Measurements from ENCODE around the gene PAMR1. TPM values are rescaled to one million over a fixed set of nuclear protein-coding genes. Genes with fewer than 3 reads are reported as not detected.

PAMR1 gene
- total RNA-seq, 1 experiment from 2014 or later: 0.62 TPM

- H3K36me3 ChIP-seq (ENCODE audit: insufficient read depth, low read length, poor library complexity, severe bottlenecking): no peaks in the 10 kb centered on the region
- no peak for DNase-seq (ENCODE audit: low spot score)
- BruUV-seq (replicated peaks): no TSS peak
- intact Hi-C loops (cut with micrococcal nuclease; ENCODE audit: unreplicated experiment): no loop called here
- ChIA-PET POLR2A (ENCODE audit: low non-redundant PET) (no interaction called here), CTCF (no interaction called here)
- H3K9me3 ChIP-seq (ENCODE audit: low read depth, low read length, poor library complexity, severe bottlenecking): no peaks in the 10 kb centered on the region
- H3K4me1 ChIP-seq (ENCODE audit: insufficient read depth, low read length, poor library complexity, severe bottlenecking): peaks cover 3% of the 10 kb centered on the region
- H3K4me3 ChIP-seq (ENCODE audit: low read depth, low read length, poor library complexity, severe bottlenecking): no peak overlapping the region
- H3K27me3 ChIP-seq (replicated peaks; ENCODE audit: insufficient read depth, low read depth, low read length, poor library complexity): peaks cover 95% of the 10 kb centered on the region
- H3K27ac ChIP-seq (ENCODE audit: low read depth, low read length, poor library complexity, severe bottlenecking): no peak overlapping the region
- no peak for TF ChIP-seq CTCF (conservative IDR thresholded peaks at IDR 0.05; ENCODE audit: low read depth, low read length)
- no peak for TF ChIP-seq EZH2 (IDR thresholded peaks at IDR 0.05; ENCODE audit: borderline replicate concordance, low read depth, low read length, poor library complexity, severe bottlenecking)
Measured at GRCh38 chr11:35427071-35427470, 98.3 kb downstream of the PAMR1 start.

GRCh38 chr11:35426351-35426750 is 99.1 kb downstream of the PAMR1 start:
- intact Hi-C loops (cut with micrococcal nuclease; ENCODE audit: unreplicated experiment): no loop called here
- H3K4me3 ChIP-seq (ENCODE audit: low read depth, low read length, poor library complexity, severe bottlenecking): no peak overlapping the region
- TF ChIP-seq CTCF (conservative IDR thresholded peaks at IDR 0.05; ENCODE audit: low read depth, low read length) (no peak), EZH2 (IDR thresholded peaks at IDR 0.05; ENCODE audit: borderline replicate concordance, low read depth, low read length, poor library complexity, severe bottlenecking) (no peak)
- no TSS peak for BruUV-seq (replicated peaks)
- H3K9me3 ChIP-seq (ENCODE audit: low read depth, low read length, poor library complexity, severe bottlenecking): no peaks in the 10 kb centered on the region
- H3K36me3 ChIP-seq (ENCODE audit: insufficient read depth, low read length, poor library complexity, severe bottlenecking): no peaks in the 10 kb centered on the region
- POLR2A ChIA-PET (ENCODE audit: low non-redundant PET): no interaction called here
- H3K27ac ChIP-seq (ENCODE audit: low read depth, low read length, poor library complexity, severe bottlenecking): no peak overlapping the region
- no peak for DNase-seq (ENCODE audit: low spot score)
- H3K4me1 ChIP-seq (ENCODE audit: insufficient read depth, low read length, poor library complexity, severe bottlenecking): peaks cover 3% of the 10 kb centered on the region
- peaks cover 95% of the 10 kb centered on the region for H3K27me3 ChIP-seq (replicated peaks; ENCODE audit: insufficient read depth, low read depth, low read length, poor library complexity)
- CTCF ChIA-PET: no interaction called here

- no TSS peak for BruUV-seq (replicated peaks)
- no peak for TF ChIP-seq EZH2 (IDR thresholded peaks at IDR 0.05; ENCODE audit: borderline replicate concordance, low read depth, low read length, poor library complexity, severe bottlenecking)
- no peak for TF ChIP-seq CTCF (conservative IDR thresholded peaks at IDR 0.05; ENCODE audit: low read depth, low read length)
- intact Hi-C loops (cut with micrococcal nuclease; ENCODE audit: unreplicated experiment): no loop called here
- no peak for DNase-seq (ENCODE audit: low spot score)
- H3K4me1 ChIP-seq (ENCODE audit: insufficient read depth, low read length, poor library complexity, severe bottlenecking): peaks cover 3% of the 10 kb centered on the region
- H3K36me3 ChIP-seq (ENCODE audit: insufficient read depth, low read length, poor library complexity, severe bottlenecking): no peaks in the 10 kb centered on the region
- peaks cover 95% of the 10 kb centered on the region for H3K27me3 ChIP-seq (replicated peaks; ENCODE audit: insufficient read depth, low read depth, low read length, poor library complexity)
- no peaks in the 10 kb centered on the region for H3K9me3 ChIP-seq (ENCODE audit: low read depth, low read length, poor library complexity, severe bottlenecking)
- H3K4me3 ChIP-seq (ENCODE audit: low read depth, low read length, poor library complexity, severe bottlenecking): no peak overlapping the region
- H3K27ac ChIP-seq (ENCODE audit: low read depth, low read length, poor library complexity, severe bottlenecking): no peak overlapping the region
- ChIA-PET POLR2A (ENCODE audit: low non-redundant PET) (no interaction called here), CTCF (no interaction called here)
Measured at GRCh38 chr11:35425603-35426212, 99.7 kb downstream of the PAMR1 start.

All from A673 (cell line).